ENCODE results near the gene AKAP13. TPM values are rescaled to one million over a fixed set of nuclear protein-coding genes. Genes with fewer than 3 reads are reported as not detected.

The AKAP13 gene
- polyA plus RNA-seq, 1 donor from 2014 or later: 10.0 TPM

DNA sequence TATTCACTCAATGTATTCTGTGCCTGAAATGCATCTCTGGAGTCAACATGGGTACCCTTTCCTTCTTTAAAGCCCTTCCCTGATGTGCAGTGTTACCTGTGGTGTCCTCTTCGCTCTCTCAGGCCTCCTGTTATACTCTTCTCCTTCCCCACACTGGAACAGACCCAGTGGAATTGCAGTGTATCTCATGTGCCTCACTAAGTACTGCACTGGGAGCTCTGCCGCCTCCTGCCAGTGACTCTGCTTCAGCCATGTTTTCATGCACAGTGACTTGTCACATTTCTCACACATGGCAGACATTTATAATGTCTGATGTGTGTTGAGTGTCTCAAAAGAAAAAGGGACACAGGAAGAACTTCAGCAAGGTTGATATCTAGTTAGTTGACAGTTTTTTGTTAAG is 223.3 kb downstream of the AKAP13 start:
- TF ChIP-seq, protein P1, sequence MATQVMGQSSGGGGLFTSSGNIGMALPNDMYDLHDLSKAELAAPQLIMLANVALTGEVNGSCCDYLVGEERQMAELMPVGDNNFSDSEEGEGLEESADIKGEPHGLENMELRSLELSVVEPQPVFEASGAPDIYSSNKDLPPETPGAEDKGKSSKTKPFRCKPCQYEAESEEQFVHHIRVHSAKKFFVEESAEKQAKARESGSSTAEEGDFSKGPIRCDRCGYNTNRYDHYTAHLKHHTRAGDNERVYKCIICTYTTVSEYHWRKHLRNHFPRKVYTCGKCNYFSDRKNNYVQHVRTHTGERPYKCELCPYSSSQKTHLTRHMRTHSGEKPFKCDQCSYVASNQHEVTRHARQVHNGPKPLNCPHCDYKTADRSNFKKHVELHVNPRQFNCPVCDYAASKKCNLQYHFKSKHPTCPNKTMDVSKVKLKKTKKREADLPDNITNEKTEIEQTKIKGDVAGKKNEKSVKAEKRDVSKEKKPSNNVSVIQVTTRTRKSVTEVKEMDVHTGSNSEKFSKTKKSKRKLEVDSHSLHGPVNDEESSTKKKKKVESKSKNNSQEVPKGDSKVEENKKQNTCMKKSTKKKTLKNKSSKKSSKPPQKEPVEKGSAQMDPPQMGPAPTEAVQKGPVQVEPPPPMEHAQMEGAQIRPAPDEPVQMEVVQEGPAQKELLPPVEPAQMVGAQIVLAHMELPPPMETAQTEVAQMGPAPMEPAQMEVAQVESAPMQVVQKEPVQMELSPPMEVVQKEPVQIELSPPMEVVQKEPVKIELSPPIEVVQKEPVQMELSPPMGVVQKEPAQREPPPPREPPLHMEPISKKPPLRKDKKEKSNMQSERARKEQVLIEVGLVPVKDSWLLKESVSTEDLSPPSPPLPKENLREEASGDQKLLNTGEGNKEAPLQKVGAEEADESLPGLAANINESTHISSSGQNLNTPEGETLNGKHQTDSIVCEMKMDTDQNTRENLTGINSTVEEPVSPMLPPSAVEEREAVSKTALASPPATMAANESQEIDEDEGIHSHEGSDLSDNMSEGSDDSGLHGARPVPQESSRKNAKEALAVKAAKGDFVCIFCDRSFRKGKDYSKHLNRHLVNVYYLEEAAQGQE (IDR thresholded peaks at IDR 0.05; ENCODE audit: borderline replicate concordance): no peak
- TF ChIP-seq, protein P2, sequence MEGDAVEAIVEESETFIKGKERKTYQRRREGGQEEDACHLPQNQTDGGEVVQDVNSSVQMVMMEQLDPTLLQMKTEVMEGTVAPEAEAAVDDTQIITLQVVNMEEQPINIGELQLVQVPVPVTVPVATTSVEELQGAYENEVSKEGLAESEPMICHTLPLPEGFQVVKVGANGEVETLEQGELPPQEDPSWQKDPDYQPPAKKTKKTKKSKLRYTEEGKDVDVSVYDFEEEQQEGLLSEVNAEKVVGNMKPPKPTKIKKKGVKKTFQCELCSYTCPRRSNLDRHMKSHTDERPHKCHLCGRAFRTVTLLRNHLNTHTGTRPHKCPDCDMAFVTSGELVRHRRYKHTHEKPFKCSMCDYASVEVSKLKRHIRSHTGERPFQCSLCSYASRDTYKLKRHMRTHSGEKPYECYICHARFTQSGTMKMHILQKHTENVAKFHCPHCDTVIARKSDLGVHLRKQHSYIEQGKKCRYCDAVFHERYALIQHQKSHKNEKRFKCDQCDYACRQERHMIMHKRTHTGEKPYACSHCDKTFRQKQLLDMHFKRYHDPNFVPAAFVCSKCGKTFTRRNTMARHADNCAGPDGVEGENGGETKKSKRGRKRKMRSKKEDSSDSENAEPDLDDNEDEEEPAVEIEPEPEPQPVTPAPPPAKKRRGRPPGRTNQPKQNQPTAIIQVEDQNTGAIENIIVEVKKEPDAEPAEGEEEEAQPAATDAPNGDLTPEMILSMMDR (IDR thresholded peaks at IDR 0.05; ENCODE audit: poor library complexity, severe bottlenecking): no peak
- TF ChIP-seq TAF1 (IDR thresholded peaks at IDR 0.05; ENCODE audit: low read depth): no peak
- TF ChIP-seq EZH2 (IDR thresholded peaks at IDR 0.05; ENCODE audit: borderline replicate concordance, insufficient read depth, low read length, poor library complexity, severe bottlenecking): no peak
- TF ChIP-seq EP300 (conservative IDR thresholded peaks at IDR 0.05; ENCODE audit: poor library complexity, severe bottlenecking): no peak
- TF ChIP-seq POLR2AphosphoS5 (IDR thresholded peaks at IDR 0.05): no peak
- TF ChIP-seq MXI1 (conservative IDR thresholded peaks at IDR 0.05; ENCODE audit: poor library complexity, severe bottlenecking): no peak
- no peak for TF ChIP-seq RAD21 (conservative IDR thresholded peaks at IDR 0.05)
- TF ChIP-seq SMC3 (conservative IDR thresholded peaks at IDR 0.05; ENCODE audit: poor library complexity): no peak
- Histone ChIP-seq H3K4me2 (ENCODE audit: low read length) (no peak overlapping the region), H3K9me2 (ENCODE audit: insufficient read depth, low read length) (no peaks in the 10 kb centered on the region), H3K27me3 (ENCODE audit: insufficient read depth, low read depth, low read length) (no peaks in the 10 kb centered on the region), H2AFZ (ENCODE audit: low read depth, low read length) (no peak overlapping the region), H3F3A (ENCODE audit: insufficient read depth, low read length, poor library complexity, severe bottlenecking) (no peaks in the 10 kb centered on the region), H3K79me2 (replicated peaks; ENCODE audit: insufficient read depth, low read length) (no peaks in the 10 kb centered on the region), H3K4me3 (ENCODE audit: low read length) (no peak overlapping the region), H3K9ac (ENCODE audit: low read length) (no peak overlapping the region), H3K36me3 (ENCODE audit: insufficient read depth, low read length) (no peaks in the 10 kb centered on the region), H4K20me1 (ENCODE audit: insufficient read depth) (no peaks in the 10 kb centered on the region), H3K9me3 (ENCODE audit: low read length) (no peaks in the 10 kb centered on the region), H3K27ac (ENCODE audit: low read length) (no peak overlapping the region)

DNA sequence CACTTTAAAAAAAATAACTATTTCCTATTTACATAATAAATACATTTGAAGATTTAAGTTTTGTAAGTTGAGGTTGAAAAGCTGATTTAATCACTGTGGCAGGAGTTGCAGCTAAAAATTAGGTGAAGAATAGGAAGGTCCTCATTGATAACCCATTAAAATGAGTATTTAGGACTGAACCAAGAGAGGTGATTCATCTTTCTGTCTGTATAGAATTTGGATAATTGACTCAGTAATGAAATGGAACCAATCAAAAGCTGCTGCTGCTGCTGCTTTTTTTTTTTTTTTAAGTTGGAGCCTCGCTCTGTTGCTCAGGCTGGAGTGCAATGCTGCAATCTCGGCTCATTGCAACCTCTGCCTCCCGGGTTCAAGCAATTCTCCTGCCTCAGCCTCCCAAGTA is 223.8 kb downstream of the AKAP13 start:
- Histone ChIP-seq H3K9ac (ENCODE audit: low read length) (no peak overlapping the region), H3K36me3 (ENCODE audit: insufficient read depth, low read length) (no peaks in the 10 kb centered on the region), H3K9me3 (ENCODE audit: low read length) (no peaks in the 10 kb centered on the region), H3K27ac (ENCODE audit: low read length) (no peak overlapping the region), H3K9me2 (ENCODE audit: insufficient read depth, low read length) (no peaks in the 10 kb centered on the region), H3K79me2 (replicated peaks; ENCODE audit: insufficient read depth, low read length) (no peaks in the 10 kb centered on the region), H3K4me3 (ENCODE audit: low read length) (no peak overlapping the region), H4K20me1 (ENCODE audit: insufficient read depth) (no peaks in the 10 kb centered on the region), H3K4me2 (ENCODE audit: low read length) (no peak overlapping the region), H3F3A (ENCODE audit: insufficient read depth, low read length, poor library complexity, severe bottlenecking) (no peaks in the 10 kb centered on the region), H2AFZ (ENCODE audit: low read depth, low read length) (no peak overlapping the region), H3K27me3 (ENCODE audit: insufficient read depth, low read depth, low read length) (no peaks in the 10 kb centered on the region)
- TF ChIP-seq, protein P2 (IDR thresholded peaks at IDR 0.05; ENCODE audit: poor library complexity, severe bottlenecking): no peak
- TF ChIP-seq TAF1 (IDR thresholded peaks at IDR 0.05; ENCODE audit: low read depth) (no peak), RAD21 (conservative IDR thresholded peaks at IDR 0.05) (no peak), EZH2 (IDR thresholded peaks at IDR 0.05; ENCODE audit: borderline replicate concordance, insufficient read depth, low read length, poor library complexity, severe bottlenecking) (no peak), MXI1 (conservative IDR thresholded peaks at IDR 0.05; ENCODE audit: poor library complexity, severe bottlenecking) (no peak), POLR2AphosphoS5 (IDR thresholded peaks at IDR 0.05) (no peak), EP300 (conservative IDR thresholded peaks at IDR 0.05; ENCODE audit: poor library complexity, severe bottlenecking) (no peak), SMC3 (conservative IDR thresholded peaks at IDR 0.05; ENCODE audit: poor library complexity) (no peak)
- TF ChIP-seq, protein P1 (IDR thresholded peaks at IDR 0.05; ENCODE audit: borderline replicate concordance): no peak

Measured in neural cell (in vitro differentiated cells).